ENCODE results near the gene KIZ.

KIZ gene

DNA sequence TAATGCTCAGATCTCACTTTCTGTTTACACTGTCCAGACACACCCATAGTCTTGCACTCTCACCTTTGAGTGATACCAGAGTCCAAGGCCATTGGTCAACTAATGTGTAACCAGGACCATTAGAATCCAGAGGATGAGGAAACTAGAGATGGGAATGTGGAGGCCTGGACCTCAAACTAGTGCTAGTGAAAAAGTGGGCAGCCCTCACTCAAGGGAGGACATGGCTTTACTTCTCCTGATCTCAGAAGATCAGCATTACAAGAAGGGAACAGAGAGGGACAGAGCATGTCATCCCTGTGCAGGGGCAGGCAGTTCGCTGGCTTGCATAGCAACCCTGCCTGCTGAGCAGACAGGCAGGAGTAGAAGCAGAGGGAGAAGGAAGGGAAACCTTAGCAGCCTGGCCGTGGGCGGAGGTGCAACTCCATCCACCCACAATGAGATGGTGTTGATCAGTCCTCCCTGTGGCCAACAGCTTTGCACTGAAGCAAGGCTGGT is 154.7 kb downstream of the KIZ start:
- DNase-seq (ENCODE audit: low read depth, low spot score): no peak
- no peak overlapping the region for H3K4me3 ChIP-seq (ENCODE audit: low read length)

GRCh38 chr20:21286775-21287174 is 160.9 kb downstream of the KIZ start:
- no peak overlapping the region for H3K4me3 ChIP-seq (ENCODE audit: low read length)
- no peak for DNase-seq (ENCODE audit: low read depth, low spot score)

- no peak overlapping the region for H3K4me3 ChIP-seq (ENCODE audit: low read length)
- no peak for DNase-seq (ENCODE audit: low read depth, low spot score)
Observed at GRCh38 chr20:21288587-21289370, 162.9 kb downstream of the KIZ start.

DNA sequence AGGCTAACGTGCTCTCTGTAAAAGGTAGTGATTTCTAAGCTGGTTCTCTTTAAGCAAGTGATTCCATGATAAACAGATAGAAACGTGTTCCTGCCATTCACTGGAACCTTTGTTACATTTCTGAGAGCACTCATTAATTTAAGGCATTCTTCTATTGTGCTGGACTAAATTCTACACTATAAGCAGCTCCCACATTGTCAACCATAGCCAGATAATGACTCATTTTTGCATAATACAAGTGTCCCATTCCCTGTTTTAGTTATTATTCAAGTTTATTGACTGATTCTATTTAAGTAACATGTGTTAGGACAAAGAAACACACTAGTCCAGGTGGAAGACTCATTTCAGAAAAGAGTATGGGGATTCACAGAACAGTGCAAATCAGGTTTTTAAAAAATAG is 163.8 kb downstream of the KIZ start:
- no peak for DNase-seq (ENCODE audit: low read depth, low spot score)
- no peak overlapping the region for H3K4me3 ChIP-seq (ENCODE audit: low read length)

GRCh38 chr20:21291026-21291425 is 165.1 kb downstream of the KIZ start:
- no peak overlapping the region for H3K4me3 ChIP-seq (ENCODE audit: low read length)
- DNase-seq (ENCODE audit: low read depth, low spot score): no peak

- H3K4me3 ChIP-seq (ENCODE audit: low read length): no peak overlapping the region
- DNase-seq (ENCODE audit: low read depth, low spot score): no peak
Observed at GRCh38 chr20:21294755-21295154, 168.9 kb downstream of the KIZ start.
